H9 (cell line): ENCODE data around the gene PARD3. TPM values are rescaled to one million over a fixed set of nuclear protein-coding genes. Genes with fewer than 3 reads are reported as not detected.

Experiments
- DNase-seq: peaks from one replicate; pipeline ENCODE4 v3.0.0-alpha.2; 2017
- H2AFZ ChIP-seq: one replicate; pipeline ENCODE4 v1.6.1; 2013; ENCODE audit warnings: mild to moderate bottlenecking, low read length, control low read depth, moderate library complexity
- H2AK5ac ChIP-seq: 2 replicates; pipeline ENCODE4 v1.6.1; 2013; ENCODE audit warnings: low read length, control low read depth, mixed read lengths; ENCODE audit not compliant: insufficient read length
- H2BK120ac ChIP-seq: one replicate; pipeline ENCODE4 v1.6.1; 2013; ENCODE audit warnings: low read depth, mild to moderate bottlenecking, low read length, control low read depth, inconsistent platforms; ENCODE audit not compliant: poor library complexity, severe bottlenecking
- H2BK12ac ChIP-seq: 2 replicates; pipeline ENCODE4 v1.6.1; 2013; ENCODE audit warnings: low read length, control low read depth, mixed read lengths, low read depth; ENCODE audit not compliant: insufficient read length
- H2BK15ac ChIP-seq: 2 replicates; pipeline ENCODE4 v1.6.1; 2013; ENCODE audit warnings: low read depth, low read length, control low read depth
- H2BK20ac ChIP-seq: one replicate; pipeline ENCODE4 v1.6.1; 2013; ENCODE audit warnings: low read depth, mild to moderate bottlenecking, low read length, control low read depth, inconsistent platforms; ENCODE audit not compliant: poor library complexity, severe bottlenecking
- H2BK5ac ChIP-seq: 2 replicates; pipeline ENCODE4 v1.6.1; 2013; ENCODE audit warnings: low read length, control low read depth, mixed read lengths; ENCODE audit not compliant: insufficient read length
- H3K14ac ChIP-seq: 2 replicates; pipeline ENCODE4 v1.6.1; 2013; ENCODE audit warnings: low read length, control low read depth; ENCODE audit not compliant: insufficient read depth
- H3K18ac ChIP-seq: 2 replicates; pipeline ENCODE4 v1.6.1; 2013; ENCODE audit warnings: low read depth, mild to moderate bottlenecking, mixed read lengths, low read length, control low read depth; ENCODE audit not compliant: insufficient read length
- H3K23ac ChIP-seq: 2 replicates; pipeline ENCODE4 v1.6.1; 2013; ENCODE audit warnings: low read length, control low read depth, mixed read lengths, low read depth; ENCODE audit not compliant: insufficient read length
- H3K23me2 ChIP-seq: 2 replicates; pipeline ENCODE4 v1.6.1; 2013; ENCODE audit warnings: low read depth, mild to moderate bottlenecking, mixed read lengths, low read length, control low read depth; ENCODE audit not compliant: insufficient read length, poor library complexity, severe bottlenecking
- H3K27ac ChIP-seq: 2 replicates; pipeline ENCODE4 v1.5.1; 2013; ENCODE audit warnings: low read length, control low read depth, mixed read lengths, low read depth; ENCODE audit not compliant: insufficient read length
- H3K27me3 ChIP-seq: 2 replicates; pipeline ENCODE4 v1.6.1; 2013; ENCODE audit warnings: low read length, control low read depth, inconsistent platforms; ENCODE audit not compliant: insufficient read depth
- H3K4ac ChIP-seq: 2 replicates; pipeline ENCODE4 v1.6.1; 2013; ENCODE audit warnings: low read depth, mild to moderate bottlenecking, control low read depth, inconsistent platforms, low read length, moderate library complexity
- H3K4me1 ChIP-seq: 2 replicates; pipeline ENCODE4 v1.6.1; 2013; ENCODE audit warnings: low read length, control low read depth, inconsistent platforms; ENCODE audit not compliant: insufficient read depth
- H3K4me2 ChIP-seq: 2 replicates; pipeline ENCODE4 v1.6.1; 2013; ENCODE audit warnings: low read length, control low read depth, mixed read lengths; ENCODE audit not compliant: insufficient read length, insufficient read depth
- H3K56ac ChIP-seq: 2 replicates; pipeline ENCODE4 v1.6.1; 2013; ENCODE audit warnings: low read depth, mild to moderate bottlenecking, mixed read lengths, low read length, control low read depth; ENCODE audit not compliant: insufficient read length
- H3K79me1 ChIP-seq: 2 replicates; pipeline ENCODE4 v1.6.1; 2013; ENCODE audit warnings: low read depth, mild to moderate bottlenecking, moderate library complexity, low read length, control low read depth, inconsistent platforms; ENCODE audit not compliant: insufficient read depth, poor library complexity, severe bottlenecking
- H3K79me2 ChIP-seq: 2 replicates; pipeline ENCODE4 v1.6.1; 2013; ENCODE audit warnings: low read length, control low read depth, inconsistent platforms; ENCODE audit not compliant: insufficient read depth
- H3K9ac ChIP-seq: 2 replicates; pipeline ENCODE4 v1.6.1; 2013; ENCODE audit warnings: low read length, control low read depth, mixed read lengths; ENCODE audit not compliant: insufficient read length; ENCODE audit errors: extremely low read depth
- H3K9me3 ChIP-seq: one replicate; pipeline ENCODE4 v1.6.1; 2013; ENCODE audit warnings: low read depth, low read length, inconsistent platforms; ENCODE audit not compliant: control insufficient read depth
- H3T11ph ChIP-seq: one replicate; pipeline ENCODE4 v1.6.1; 2013; ENCODE audit warnings: mild to moderate bottlenecking, low read length, control low read depth, inconsistent platforms
- H4K20me1 ChIP-seq: one replicate; pipeline ENCODE4 v1.6.1; 2013; ENCODE audit not compliant: control insufficient read depth, insufficient read length, insufficient read depth
- H4K5ac ChIP-seq: 2 replicates; pipeline ENCODE4 v1.6.1; 2013; ENCODE audit warnings: low read depth, mild to moderate bottlenecking, mixed read lengths, low read length, control low read depth; ENCODE audit not compliant: insufficient read length
- H4K8ac ChIP-seq: replicated peaks from 2 replicates; pipeline ENCODE4 v1.6.1; 2013; ENCODE audit warnings: low read length, control low read depth, mixed read lengths, low read depth; ENCODE audit not compliant: insufficient read length
- H4K91ac ChIP-seq: 2 replicates; pipeline ENCODE4 v1.6.1; 2013; ENCODE audit warnings: low read depth, mild to moderate bottlenecking, moderate library complexity, mixed read lengths, low read length, control low read depth; ENCODE audit not compliant: insufficient read length
- H3K27ac Mint-ChIP-seq, 3 experiments: 2 replicates in 2 of 3; 3 replicates in 1 of 3; pipeline ENCODE4 v1.8.0; 2020 to 2021; ENCODE audit warnings: mixed read lengths in 3 of 3, mild to moderate bottlenecking in 1 of 3, moderate library complexity in 1 of 3
- H3K27me3 Mint-ChIP-seq: 2 replicates; pipeline ENCODE4 v1.8.0; 2021; ENCODE audit warnings: low read depth, mild to moderate bottlenecking, moderate library complexity, mixed read lengths
- H3K36me3 Mint-ChIP-seq, 3 experiments: 2 replicates in 2 of 3; 3 replicates in 1 of 3; pipeline ENCODE4 v1.8.0; 2020 to 2021; ENCODE audit warnings: low read depth in 3 of 3, mixed read lengths in 3 of 3; ENCODE audit not compliant: insufficient read depth in 1 of 3
- H3K4me1 Mint-ChIP-seq, 2 experiments: 2 replicates each; pipeline ENCODE4 v1.8.0; 2020; ENCODE audit warnings: mixed read lengths in 2 of 2
- H3K4me3 Mint-ChIP-seq, 2 experiments: 2 replicates in 1 of 2; 3 replicates in 1 of 2; pipeline ENCODE4 v1.8.0; 2020 to 2021; ENCODE audit warnings: mild to moderate bottlenecking in 2 of 2, mixed read lengths in 2 of 2, moderate library complexity in 1 of 2
- H3K9me3 Mint-ChIP-seq, 2 experiments: 2 replicates in 1 of 2; 3 replicates in 1 of 2; pipeline ENCODE4 v1.8.0; 2020; ENCODE audit warnings: mild to moderate bottlenecking in 2 of 2, mixed read lengths in 2 of 2, moderate library complexity in 1 of 2
- WGBS: extraction: QIAGEN DNeasy Blood & Tissue Kit; methylation state at CpG from one replicate; pipeline ENCODE4 v1.1.7; 2013; ENCODE audit warnings: missing lambda C conversion rate, low lambda C conversion rate, mixed read lengths; ENCODE audit not compliant: insufficient read length; ENCODE audit errors: extremely low coverage; 5-methylcytosine and 5-hydroxymethylcytosine counted together
- total RNA-seq: library from RNA; stranded (reverse); gene quantifications from 2 replicates; pipeline ENCODE4 v1.2.1, GENCODE V29; 2021
- TF ChIP-seq, protein P1 (sequence below): fragments of 200-600 bp; sonication (generic); conservative IDR thresholded peaks from 3 replicates; pipeline ENCODE4 v1.8.0; 2021; ENCODE audit warnings: antibody characterized with exemption, mild to moderate bottlenecking

PARD3 gene
- total RNA-seq, 1 experiment from 2014 or later, result 44.7 TPM

DNA sequence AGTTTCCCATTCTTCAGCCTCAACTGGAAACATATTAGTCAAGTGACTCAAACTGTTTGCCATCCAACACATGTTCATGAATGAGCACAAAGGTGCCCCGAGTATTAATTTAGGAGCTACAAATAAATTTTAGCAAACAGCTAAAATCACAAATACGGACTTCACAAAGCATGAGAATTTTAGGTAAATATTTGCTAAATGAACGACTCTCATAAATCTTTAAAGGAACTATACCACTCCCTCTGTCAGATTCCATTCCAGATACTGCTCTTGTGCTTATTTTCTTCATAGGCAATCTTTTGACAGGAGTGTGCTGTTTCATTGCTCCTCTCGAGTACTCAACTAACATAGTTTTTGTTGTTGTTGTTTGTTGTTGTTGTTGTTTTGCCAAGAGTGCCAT is 330.9 kb downstream of the PARD3 start:
- H3K9me3 ChIP-seq, result no peaks in the 10 kb centered on the region
- no CpG with 5 or more reads among the region's 4 CpGs for WGBS

More for the DNA sequence above, 330.9 kb downstream of the PARD3 start:
- no peak for DNase-seq
- no peak overlapping the region for H3K4ac ChIP-seq
- H3K4me3 Mint-ChIP-seq, result no peak overlapping the region
- H3K4me1 Mint-ChIP-seq, result peaks cover 27 to 28% of the 10 kb centered on the region in 2 experiments
- no peak overlapping the region for H4K8ac ChIP-seq
- H4K5ac ChIP-seq, result no peak overlapping the region
- 0 out of 2 replicates have a peak, but pooled peaks cover 1% of the 10 kb centered on the region for H3K27me3 Mint-ChIP-seq
- no peak overlapping the region for H2BK5ac ChIP-seq
- no peak overlapping the region for H3K18ac ChIP-seq
- no peak overlapping the region for H2BK15ac ChIP-seq
- H2AFZ ChIP-seq, result no peak overlapping the region
- H2AK5ac ChIP-seq, result no peak overlapping the region
- no peak overlapping the region for H2BK12ac ChIP-seq
- TF ChIP-seq, protein P1, sequence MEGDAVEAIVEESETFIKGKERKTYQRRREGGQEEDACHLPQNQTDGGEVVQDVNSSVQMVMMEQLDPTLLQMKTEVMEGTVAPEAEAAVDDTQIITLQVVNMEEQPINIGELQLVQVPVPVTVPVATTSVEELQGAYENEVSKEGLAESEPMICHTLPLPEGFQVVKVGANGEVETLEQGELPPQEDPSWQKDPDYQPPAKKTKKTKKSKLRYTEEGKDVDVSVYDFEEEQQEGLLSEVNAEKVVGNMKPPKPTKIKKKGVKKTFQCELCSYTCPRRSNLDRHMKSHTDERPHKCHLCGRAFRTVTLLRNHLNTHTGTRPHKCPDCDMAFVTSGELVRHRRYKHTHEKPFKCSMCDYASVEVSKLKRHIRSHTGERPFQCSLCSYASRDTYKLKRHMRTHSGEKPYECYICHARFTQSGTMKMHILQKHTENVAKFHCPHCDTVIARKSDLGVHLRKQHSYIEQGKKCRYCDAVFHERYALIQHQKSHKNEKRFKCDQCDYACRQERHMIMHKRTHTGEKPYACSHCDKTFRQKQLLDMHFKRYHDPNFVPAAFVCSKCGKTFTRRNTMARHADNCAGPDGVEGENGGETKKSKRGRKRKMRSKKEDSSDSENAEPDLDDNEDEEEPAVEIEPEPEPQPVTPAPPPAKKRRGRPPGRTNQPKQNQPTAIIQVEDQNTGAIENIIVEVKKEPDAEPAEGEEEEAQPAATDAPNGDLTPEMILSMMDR, result no peak
- H4K20me1 ChIP-seq, result no peaks in the 10 kb centered on the region
- no peak overlapping the region for H3K4me2 ChIP-seq
- no peak overlapping the region for H3K27ac ChIP-seq
- no peak overlapping the region for H2BK20ac ChIP-seq
- no peaks in the 10 kb centered on the region for H3K27me3 ChIP-seq
- no peaks in the 10 kb centered on the region for H3K79me1 ChIP-seq
- no peak overlapping the region for H3K27ac Mint-ChIP-seq
- no peak overlapping the region for H3K56ac ChIP-seq
- H3K9ac ChIP-seq, result no peak overlapping the region
- H3K23me2 ChIP-seq, result no peaks in the 10 kb centered on the region
- H3K14ac ChIP-seq, result no peak overlapping the region
- H3K9me3 Mint-ChIP-seq, result no peaks in the 10 kb centered on the region
- H3K23ac ChIP-seq, result no peak overlapping the region
- H3T11ph ChIP-seq, result no peak overlapping the region
- H3K4me1 ChIP-seq, result peaks cover 7% of the 10 kb centered on the region; the same call in 1 of the 2 replicates
- no peak overlapping the region for H4K91ac ChIP-seq
- peaks cover 0 to 4% (median 0%) of the 10 kb centered on the region in 3 experiments; a peak in 3 of 7 replicates for H3K36me3 Mint-ChIP-seq
- H3K79me2 ChIP-seq, result no peaks in the 10 kb centered on the region
- H2BK120ac ChIP-seq, result no peak overlapping the region
